ENCODE measurements around the gene UROC1.

Gene UROC1

DNA sequence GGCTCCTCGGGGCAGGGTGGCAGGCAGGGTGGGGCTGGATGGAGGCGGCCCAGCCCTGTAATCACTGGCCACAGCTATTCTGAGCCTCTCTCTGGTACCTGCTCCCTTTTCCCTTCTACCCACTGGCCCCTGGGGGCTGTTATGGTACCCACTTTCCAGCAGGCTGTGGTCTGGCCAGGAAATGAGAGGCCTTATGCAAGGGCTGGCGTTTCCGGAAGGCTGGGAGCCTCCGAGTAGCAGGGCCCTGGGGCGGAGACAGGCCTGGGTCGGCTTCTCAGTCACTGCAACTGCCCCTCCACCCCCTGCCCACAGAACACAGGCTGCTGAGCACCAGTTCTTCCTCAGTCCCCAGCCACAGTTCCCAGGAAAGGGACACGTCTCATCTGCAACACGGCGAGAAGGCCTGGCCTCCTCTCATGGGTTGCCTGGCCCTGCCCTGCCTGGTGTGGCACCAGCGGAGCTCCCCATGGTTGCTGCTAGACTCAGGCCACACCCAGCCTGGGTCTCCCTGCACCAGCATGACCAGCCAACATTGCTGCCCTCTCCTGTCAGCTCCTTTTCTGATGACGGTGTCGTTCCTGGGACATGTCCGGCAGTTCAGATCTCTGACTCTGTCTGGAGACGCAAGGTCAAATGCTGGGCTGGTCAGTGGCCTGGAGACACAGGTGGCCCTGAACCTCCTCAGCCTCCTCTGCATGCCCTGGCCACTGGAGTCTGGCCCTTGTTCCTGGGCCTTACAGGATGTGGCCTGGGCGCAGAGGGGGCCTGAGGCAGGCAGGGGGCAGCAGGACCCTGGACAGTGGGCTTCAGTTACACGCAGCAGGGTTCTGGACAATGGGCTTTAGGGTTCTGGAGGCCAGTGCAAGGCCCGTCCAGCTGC lies 12.8 kb upstream of the UROC1 start:
- CTCF ChIA-PET = interaction anchor here (1.1 to 1.7 kb wide), 2 partner anchors 8 to 11 kb away, joined by 4 to 5 read pairs; no protein-coding TSS in a partner anchor

DNA sequence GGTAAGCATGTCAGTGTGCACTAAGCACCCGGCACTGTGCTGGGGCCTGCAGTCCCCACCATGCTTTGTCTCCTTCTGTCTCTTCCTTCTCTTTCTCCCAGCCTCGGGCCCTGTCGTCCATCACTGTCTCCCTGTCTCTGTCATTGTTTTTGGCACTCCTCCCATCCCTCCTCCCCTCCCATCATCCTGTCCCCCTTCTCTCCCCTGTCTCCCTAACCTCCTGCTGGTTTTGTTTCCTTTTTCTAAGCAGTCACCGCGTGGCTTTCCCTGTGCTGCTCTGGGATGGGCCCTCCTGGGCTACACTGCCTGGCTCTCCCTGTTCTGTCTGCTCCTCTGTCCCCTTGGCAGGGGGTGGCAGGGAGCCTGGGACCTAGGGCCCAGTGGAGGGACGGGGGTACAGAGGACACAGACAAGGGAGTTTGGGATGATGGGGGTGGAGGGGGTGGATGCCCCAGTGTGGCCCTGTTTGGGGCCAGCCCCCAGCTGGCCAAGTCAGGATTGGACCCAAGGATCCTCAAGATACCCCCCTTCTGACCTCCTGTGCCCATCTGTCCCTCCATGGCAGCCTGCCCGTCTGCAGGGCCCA lies 12.1 kb upstream of the UROC1 start:
- TF ChIP-seq, protein P1, sequence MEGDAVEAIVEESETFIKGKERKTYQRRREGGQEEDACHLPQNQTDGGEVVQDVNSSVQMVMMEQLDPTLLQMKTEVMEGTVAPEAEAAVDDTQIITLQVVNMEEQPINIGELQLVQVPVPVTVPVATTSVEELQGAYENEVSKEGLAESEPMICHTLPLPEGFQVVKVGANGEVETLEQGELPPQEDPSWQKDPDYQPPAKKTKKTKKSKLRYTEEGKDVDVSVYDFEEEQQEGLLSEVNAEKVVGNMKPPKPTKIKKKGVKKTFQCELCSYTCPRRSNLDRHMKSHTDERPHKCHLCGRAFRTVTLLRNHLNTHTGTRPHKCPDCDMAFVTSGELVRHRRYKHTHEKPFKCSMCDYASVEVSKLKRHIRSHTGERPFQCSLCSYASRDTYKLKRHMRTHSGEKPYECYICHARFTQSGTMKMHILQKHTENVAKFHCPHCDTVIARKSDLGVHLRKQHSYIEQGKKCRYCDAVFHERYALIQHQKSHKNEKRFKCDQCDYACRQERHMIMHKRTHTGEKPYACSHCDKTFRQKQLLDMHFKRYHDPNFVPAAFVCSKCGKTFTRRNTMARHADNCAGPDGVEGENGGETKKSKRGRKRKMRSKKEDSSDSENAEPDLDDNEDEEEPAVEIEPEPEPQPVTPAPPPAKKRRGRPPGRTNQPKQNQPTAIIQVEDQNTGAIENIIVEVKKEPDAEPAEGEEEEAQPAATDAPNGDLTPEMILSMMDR (IDR thresholded peaks at IDR 0.05; ENCODE audit: control extremely low read depth, extremely low read depth, low read depth, missing control alignments) = no peak
- CTCF ChIA-PET = no interaction called here
- POLR2A ChIA-PET = no interaction called here

More for the DNA sequence above, 12.8 kb upstream of the UROC1 start:
- TF ChIP-seq, protein P1 (IDR thresholded peaks at IDR 0.05; ENCODE audit: control extremely low read depth, extremely low read depth, low read depth, missing control alignments) = no peak
- POLR2A ChIA-PET = no interaction called here
- DNase-seq (ENCODE audit: extremely low spot score) = no peak

DNA sequence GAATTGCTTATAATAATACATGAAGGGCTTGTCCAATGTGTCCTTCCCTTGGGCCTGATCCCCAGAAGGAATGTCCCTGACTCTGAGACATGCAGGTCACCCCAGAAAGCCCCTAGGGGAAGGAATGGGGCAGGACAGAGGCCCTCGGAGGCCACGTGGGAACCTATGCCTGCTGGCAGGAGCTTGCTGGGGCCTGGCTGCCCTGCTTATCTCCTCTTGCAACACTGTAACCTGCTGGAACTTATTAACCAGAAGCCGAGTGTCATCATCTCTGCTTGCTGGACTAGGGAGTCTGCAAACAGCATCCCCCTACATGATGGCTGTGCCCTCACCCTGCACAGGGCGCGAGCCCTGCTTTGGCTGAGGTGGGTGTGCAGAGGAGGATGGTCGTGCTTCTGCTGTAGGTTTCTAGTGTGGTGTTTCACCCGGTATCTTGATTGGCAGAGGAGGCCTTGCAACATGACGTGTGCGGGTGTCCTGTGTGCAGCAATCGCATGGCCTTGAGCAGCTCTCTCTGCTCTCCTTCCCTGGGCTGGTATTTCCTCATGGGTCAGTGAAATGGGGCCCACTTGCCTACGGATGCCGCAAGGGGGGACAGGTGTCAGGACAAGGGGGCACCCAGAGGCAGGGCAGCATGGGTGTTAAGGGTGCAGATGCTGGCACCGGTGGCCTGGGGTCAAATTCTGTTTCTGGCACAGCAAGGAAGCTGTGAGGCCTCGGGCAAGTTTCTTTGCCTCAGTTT lies 11.4 kb upstream of the UROC1 start:
- TF ChIP-seq, protein P1 (IDR thresholded peaks at IDR 0.05; ENCODE audit: control extremely low read depth, extremely low read depth, low read depth, missing control alignments) = no peak
- POLR2A ChIA-PET = no interaction called here
- DNase-seq (ENCODE audit: extremely low spot score) = no peak
- CTCF ChIA-PET = interaction anchor here (1.7 kb wide), 1 partner anchor 10 kb away, joined by 4 read pairs; no protein-coding TSS in a partner anchor

More for the DNA sequence above, 12.1 kb upstream of the UROC1 start:
- no peak for DNase-seq (ENCODE audit: extremely low spot score)

DNA sequence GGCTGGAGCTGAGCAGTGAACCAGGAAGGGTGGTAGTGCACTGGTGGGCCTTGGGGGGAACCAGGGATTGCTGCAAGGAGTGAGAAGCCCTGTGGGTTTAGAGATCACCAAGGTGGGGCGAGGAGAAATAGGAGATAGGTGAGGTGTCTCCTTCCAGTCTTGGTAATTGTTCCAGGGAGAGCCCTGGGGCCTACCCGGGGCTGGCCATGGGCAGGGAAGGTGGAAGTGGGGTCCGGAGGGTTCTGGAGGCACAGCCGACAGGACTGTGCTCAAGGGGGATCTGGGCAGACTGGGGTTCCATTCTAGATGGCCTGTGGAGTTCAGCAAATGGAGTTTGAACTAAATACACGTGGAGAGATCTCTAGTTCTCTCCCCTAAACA lies 10.8 kb upstream of the UROC1 start:
- CTCF ChIA-PET = interaction anchor here (1.7 kb wide), 1 partner anchor 9 kb away, joined by 4 read pairs; no protein-coding TSS in a partner anchor
- POLR2A ChIA-PET = no interaction called here
- TF ChIP-seq, protein P1 (IDR thresholded peaks at IDR 0.05; ENCODE audit: control extremely low read depth, extremely low read depth, low read depth, missing control alignments) = no peak
- DNase-seq (ENCODE audit: extremely low spot score) = no peak

DNA sequence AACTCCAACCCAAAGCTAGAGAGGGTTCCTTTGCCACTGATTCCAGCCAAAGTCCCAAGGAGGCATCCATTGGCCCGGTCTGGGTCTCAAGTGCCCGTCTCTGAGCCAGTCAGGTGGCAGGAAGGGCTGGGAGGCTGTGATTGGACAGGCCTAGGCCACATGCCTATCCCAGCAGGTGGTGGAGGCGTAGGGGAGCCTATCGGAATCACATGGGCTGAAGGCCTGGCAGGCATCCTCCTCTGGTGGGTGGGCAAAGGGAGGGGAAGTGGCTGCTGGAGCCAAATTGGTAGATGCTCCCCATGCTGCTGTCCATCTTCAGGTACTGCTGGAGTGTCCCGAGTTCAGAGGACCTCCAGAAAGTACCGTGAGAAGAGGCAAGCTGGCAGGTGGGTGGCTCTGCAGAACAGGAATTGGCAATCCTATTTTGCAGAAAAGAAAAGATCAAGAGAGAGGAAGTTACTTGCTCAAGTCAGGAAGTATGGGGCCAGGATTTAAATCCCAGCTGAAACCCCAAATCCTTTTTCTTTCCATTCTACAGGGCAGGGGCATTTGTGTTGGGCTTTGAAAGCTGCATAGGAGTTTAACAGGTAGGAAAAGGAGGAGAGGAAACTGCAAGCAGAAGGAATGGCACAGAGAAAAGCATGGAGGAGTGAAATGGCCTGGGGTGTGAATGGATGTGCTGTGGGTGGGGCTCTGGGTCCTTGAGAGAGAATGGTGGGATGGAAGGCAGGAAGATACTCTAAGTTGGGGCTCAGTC lies 10.1 kb upstream of the UROC1 start:
- TF ChIP-seq, protein P1 (IDR thresholded peaks at IDR 0.05; ENCODE audit: control extremely low read depth, extremely low read depth, low read depth, missing control alignments) = no peak
- no peak for DNase-seq (ENCODE audit: extremely low spot score)
- ChIA-PET POLR2A (no interaction called here), CTCF (interaction anchor here (1.1 to 1.7 kb wide), 4 partner anchors 9 to 1020 kb away, joined by 4 to 7 read pairs (median 4); no protein-coding TSS in a partner anchor)
